Activated CD4-positive, alpha-beta T cell treated with anti-CD3 and anti-CD28 coated beads for 1 hour (primary cell): Measurements from ENCODE around the gene ARMC2.
A peak's percentile ranks its signal among the peaks of the same experiment; 100 is the strongest.
"Not testable (repeated sequence)": the region's sequence is repeated elsewhere in the genome, so short reads cannot be mapped to it uniquely, and the experiment has no call there.

ENCODE experiments used
- DNase-seq: peaks from one replicate; pipeline ENCODE4 v3.0.0-alpha.2; 2020

Gene ARMC2, protein sequence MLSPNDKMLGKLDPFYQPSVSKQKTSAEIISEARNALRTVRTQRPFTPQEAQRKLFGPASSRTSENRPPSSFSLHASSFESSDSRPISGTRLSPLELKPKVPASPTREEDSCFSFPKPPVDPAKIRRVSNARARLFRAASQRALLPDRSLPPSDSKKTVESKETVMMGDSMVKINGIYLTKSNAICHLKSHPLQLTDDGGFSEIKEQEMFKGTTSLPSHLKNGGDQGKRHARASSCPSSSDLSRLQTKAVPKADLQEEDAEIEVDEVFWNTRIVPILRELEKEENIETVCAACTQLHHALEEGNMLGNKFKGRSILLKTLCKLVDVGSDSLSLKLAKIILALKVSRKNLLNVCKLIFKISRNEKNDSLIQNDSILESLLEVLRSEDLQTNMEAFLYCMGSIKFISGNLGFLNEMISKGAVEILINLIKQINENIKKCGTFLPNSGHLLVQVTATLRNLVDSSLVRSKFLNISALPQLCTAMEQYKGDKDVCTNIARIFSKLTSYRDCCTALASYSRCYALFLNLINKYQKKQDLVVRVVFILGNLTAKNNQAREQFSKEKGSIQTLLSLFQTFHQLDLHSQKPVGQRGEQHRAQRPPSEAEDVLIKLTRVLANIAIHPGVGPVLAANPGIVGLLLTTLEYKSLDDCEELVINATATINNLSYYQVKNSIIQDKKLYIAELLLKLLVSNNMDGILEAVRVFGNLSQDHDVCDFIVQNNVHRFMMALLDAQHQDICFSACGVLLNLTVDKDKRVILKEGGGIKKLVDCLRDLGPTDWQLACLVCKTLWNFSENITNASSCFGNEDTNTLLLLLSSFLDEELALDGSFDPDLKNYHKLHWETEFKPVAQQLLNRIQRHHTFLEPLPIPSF

GRCh38 chr6:108848116-108848868, at the start of gene ARMC2:
Gene ARMC2, plus strand, starts transcription at chr6:108848422. Its CDS starts 5,846 bp downstream, at chr6:108854268.
- DNase-seq, result peak; percentile 76

GRCh38 chr6:108798670-108799353, 49.4 kb upstream of the ARMC2 start:
- peak; percentile 15 for DNase-seq

- DNase-seq, result no peak
These were observed 48.9 kb upstream of the ARMC2 start for GRCh38 chr6:108799354-108799717.

DNA sequence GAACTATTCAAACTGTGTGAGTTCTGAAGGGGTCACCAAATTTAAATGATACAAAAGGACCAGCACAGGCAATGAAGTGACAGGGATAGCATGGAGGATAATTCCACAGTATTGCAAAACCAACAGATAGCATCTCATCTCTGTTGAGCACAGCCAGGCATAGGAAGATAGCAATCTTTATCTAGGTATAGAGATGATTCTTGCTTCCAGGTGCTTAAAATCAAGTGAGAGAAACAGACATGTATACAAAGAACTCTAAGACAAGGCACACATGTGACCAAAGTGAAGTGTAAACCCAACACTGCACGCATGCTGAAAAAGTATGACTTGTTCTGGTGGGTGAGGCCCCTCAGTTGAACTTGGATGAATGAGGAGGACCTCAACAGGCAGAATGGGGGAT, 48.4 kb upstream of the ARMC2 start:
- DNase-seq, result no peak

DNA sequence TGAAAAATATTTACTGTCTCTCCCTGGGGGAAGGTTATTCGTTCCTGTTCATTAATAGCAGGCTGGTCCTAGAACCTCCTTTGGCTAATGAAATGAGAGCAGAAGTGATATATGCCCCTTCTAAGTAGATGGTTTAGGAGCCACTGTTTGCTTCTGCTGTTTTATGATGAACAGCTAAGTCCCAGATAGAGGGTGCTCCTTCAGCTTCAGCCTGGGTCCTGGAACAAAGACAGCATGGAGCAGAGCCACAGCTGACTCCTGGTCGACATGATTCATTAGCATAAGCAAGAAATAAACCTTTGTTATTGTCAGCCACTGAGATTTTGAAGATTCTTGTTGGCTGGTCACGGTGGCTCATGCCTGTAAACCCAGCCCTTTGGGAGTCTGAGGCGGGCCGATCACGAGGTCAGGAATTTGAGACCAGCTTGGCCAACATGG, 47.8 kb upstream of the ARMC2 start:
- no peak for DNase-seq

DNA sequence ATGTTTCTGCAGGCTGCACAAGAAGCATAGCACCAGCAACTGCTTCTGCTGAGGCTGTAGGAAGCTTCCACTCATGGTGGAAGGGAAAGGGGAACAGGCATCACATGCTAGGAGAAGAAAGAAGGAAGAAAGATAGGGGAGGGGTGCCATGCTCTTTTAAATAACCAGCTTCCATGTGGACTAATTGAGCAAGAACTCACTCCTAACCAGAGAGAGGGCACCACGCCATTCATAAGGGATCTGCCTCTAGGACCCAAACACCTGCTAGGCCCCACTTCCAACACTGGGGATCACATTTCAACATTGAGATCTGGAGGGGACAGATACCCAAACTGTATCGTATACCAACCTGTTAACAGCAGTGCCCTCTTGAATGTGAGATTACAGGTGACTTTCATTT, 46.9 kb upstream of the ARMC2 start:
- no peak for DNase-seq

- no peak for DNase-seq
These were observed 44.2 kb upstream of the ARMC2 start for GRCh38 chr6:108803982-108804490.

DNA sequence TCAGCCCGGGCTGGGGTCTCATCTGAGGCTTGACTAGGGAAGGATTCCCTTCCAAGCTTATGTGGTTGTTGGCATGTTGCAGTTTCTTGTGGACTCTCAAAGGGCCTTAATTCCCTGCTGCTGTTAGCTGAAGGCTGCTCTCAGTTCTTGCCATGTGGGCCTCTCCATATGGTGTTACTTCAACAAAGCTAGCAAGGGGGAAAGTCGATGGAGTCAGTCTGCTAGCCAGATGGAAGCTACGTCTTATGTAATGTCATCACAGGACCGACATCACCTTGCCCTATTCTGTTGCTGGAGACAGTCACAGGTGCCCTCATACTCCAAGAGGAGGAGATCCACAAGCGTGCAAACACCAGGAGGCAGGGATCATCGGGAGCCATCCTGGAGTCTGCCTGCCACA, 43.3 kb upstream of the ARMC2 start:
- no peak for DNase-seq

DNA sequence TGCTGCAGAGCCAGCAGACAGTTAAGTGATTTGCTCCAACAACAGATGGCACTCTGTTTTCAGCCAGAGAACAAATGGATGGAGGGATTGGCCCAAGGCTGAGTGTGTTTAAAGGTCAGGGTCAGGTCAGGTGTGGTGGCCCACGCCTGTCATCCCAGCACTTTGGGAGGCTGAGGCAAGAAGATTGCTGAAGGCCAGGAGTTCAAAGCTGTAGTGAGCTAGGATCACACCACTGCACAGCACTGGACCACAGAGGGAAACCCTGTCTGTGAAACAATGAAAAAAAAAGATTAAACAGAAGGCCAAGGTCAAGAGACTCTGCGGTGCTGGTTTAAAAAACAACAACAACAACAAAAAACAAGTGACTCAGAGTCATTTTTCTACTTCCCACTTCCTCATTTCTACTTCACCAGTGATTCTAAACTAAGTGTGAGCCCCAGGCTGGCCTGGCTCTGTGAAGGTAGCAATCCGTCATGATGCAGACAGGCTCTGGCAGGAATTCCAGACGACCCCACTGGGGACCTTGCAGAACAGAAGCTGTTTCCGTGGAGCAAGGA, 42.5 kb upstream of the ARMC2 start:
- no peak for DNase-seq

DNA sequence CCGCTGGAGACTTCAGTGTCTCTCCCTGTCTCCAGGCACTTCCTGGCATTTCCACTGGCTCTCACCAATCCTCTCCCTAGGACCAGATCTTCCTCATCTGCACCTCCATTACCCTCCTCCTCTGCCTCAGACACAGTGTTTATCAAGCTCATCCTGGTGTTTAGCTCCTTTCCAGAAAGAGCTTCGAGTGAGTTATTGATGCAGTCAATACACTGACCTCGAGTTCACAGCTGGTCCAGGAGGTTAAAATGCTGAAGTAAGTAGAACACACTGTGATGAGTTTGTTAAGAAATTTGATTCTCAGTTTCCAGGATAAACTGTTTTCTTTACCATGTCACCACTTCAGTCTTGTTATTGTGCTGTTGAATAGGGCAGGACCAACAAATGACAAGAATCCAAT, 42.1 kb upstream of the ARMC2 start:
- no peak for DNase-seq

- DNase-seq, result no peak
These were observed 41.6 kb upstream of the ARMC2 start for GRCh38 chr6:108806665-108807064.

- no peak for DNase-seq
These were observed 40.3 kb upstream of the ARMC2 start for GRCh38 chr6:108807928-108808327.

GRCh38 chr6:108809211-108809610, 39.0 kb upstream of the ARMC2 start:
- DNase-seq, result no peak

- DNase-seq, result no peak
These were observed 38.1 kb upstream of the ARMC2 start for GRCh38 chr6:108810057-108810643.

- no peak for DNase-seq
These were observed 36.7 kb upstream of the ARMC2 start for GRCh38 chr6:108811490-108811889.

GRCh38 chr6:108813218-108813617, 35.0 kb upstream of the ARMC2 start:
- not testable (repeated sequence) for DNase-seq

- not testable (repeated sequence) for DNase-seq
These were observed 30.9 kb upstream of the ARMC2 start for GRCh38 chr6:108817276-108817675.

- DNase-seq, result no peak
These were observed 28.2 kb upstream of the ARMC2 start for GRCh38 chr6:108820006-108820405.

DNA sequence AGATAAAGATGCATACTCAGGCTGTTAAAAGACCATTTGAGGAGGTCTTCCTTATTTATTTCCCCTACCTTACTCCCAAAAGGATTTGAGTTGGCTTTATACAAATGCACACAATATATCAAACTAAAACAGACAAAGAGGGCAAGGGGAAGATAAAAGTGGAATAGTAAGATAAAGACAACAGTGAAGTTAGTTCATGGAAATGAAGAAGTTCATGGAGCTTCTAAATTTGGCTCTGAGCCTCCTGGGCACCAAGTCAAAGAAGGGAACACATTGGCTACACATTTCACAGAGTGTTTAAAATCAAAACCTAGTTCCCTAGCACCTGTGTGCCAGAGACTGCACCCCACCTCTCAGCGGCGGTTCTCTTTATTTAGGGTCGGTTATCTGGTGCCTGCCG, 25.8 kb upstream of the ARMC2 start:
- no peak for DNase-seq

- DNase-seq, result no peak
These were observed 22.9 kb upstream of the ARMC2 start for GRCh38 chr6:108825326-108825725.

- DNase-seq, result no peak
These were observed 17.1 kb upstream of the ARMC2 start for GRCh38 chr6:108831104-108831503.

DNA sequence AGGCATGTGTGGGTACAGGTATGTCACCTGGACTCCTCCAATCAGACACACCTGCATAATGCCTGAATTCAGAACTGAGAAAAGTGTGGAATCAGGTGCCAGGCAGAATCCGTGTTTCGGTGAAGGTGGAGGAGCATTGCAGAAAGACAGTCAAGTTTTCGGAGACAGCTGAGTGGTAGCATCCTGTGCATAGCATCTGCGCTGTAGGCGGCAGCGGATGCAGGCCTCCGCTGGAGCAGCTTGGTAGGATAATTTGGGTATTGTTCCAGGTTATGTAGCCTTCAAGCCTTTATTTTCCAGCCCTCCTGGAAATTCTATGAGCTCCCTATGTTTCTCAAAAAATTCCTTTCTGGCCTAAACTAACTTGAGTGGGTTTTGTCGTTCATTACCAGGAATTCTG, 15.5 kb upstream of the ARMC2 start:
- no peak for DNase-seq
